Stomach (tissue), 9 donors: ENCODE data around the gene AFAP1. TPM values are rescaled to one million over a fixed set of nuclear protein-coding genes. Genes with fewer than 3 reads are reported as not detected.

ENCODE experiments used
- DNase-seq, 2 donors: peaks; one replicate each; pipeline versions ENCODE4 v3.0.0 to v3.0.0-alpha.2; 2013 to 2019
- H3K27ac ChIP-seq, 5 donors: fragments of 200-600 bp in 4 of 5; sonication (generic) in 4 of 5; one replicate each; pipeline ENCODE4 v1.5.1; 2013 to 2019; ENCODE audit warnings: mild to moderate bottlenecking in 1 of 5, moderate library complexity in 1 of 5
- H3K27me3 ChIP-seq, 3 donors: fragments of 200-600 bp; sonication (generic); one replicate each; pipeline ENCODE4 v1.5.1; 2017 to 2019; ENCODE audit warnings: mixed run types in 1 of 3
- H3K36me3 ChIP-seq, 4 donors: fragments of 200-600 bp; sonication (generic); 1 replicate in 3 of 4; 2 replicates in 1 of 4; pipeline ENCODE4 v1.5.1; 2016 to 2019
- H3K4me1 ChIP-seq, 4 donors: fragments of 200-600 bp; sonication (generic); one replicate each; pipeline ENCODE4 v1.5.1; 2016 to 2019
- H3K4me3 ChIP-seq, 4 donors: fragments of 200-600 bp; sonication (generic) in 3 of 4; one replicate each; pipeline ENCODE4 v1.5.1; 2016 to 2019; ENCODE audit warnings: mild to moderate bottlenecking in 1 of 4
- H3K9me3 ChIP-seq, 4 donors: fragments of 200-600 bp; sonication (generic); one replicate each; pipeline ENCODE4 v1.5.1; 2016 to 2019
- CTCF ChIP-seq, 7 experiments: fragments of 450-650 bp in 4 of 7; fragments of 200-600 bp in 3 of 7; sonication (generic) in 3 of 7; IDR thresholded peaks; one replicate each; pipeline ENCODE4 v1.5.1; 2016 to 2019; ENCODE audit warnings: antibody characterized with exemption in 7 of 7, control low read depth in 2 of 7, mild to moderate bottlenecking in 1 of 7
- EP300 ChIP-seq: sonication (generic); formaldehyde crosslinking; IDR thresholded peaks from one replicate; pipeline ENCODE4 v1.6.1; 2017; ENCODE audit warnings: antibody characterized with exemption
- POLR2A ChIP-seq, 4 donors: fragments of 450-650 bp; IDR thresholded peaks; one replicate each; pipeline ENCODE4 v1.6.1; 2016; ENCODE audit warnings: antibody characterized with exemption in 4 of 4, control low read depth in 2 of 4, mild to moderate bottlenecking in 1 of 4, moderate library complexity in 1 of 4
- POLR2AphosphoS5 ChIP-seq, 3 donors: sonication (generic); formaldehyde crosslinking; IDR thresholded peaks; one replicate each; pipeline ENCODE4 v1.6.1; 2016; ENCODE audit warnings: antibody characterized with exemption in 3 of 3
- WGBS, 5 donors: extraction: QIAGEN DNeasy Blood & Tissue Kit in 3 of 5; methylation state at CpG; one replicate each; pipeline versions ENCODE4 v1.1.5 to v1.1.7; 2013 to 2018; 5-methylcytosine and 5-hydroxymethylcytosine counted together
- intact Hi-C: fragments of 100-400 bp; cut with DNase I; formaldehyde crosslinking; loops from one replicate; pipeline ENCODE4 v1.15.1; 2023; ENCODE audit warnings: low total_unique reads
- polyA plus RNA-seq, 3 donors: library from polyadenylated mRNA; stranded (reverse); fragments of 200-250 nt; gene quantifications; one replicate each; pipeline ENCODE4 v1.2.3, GENCODE V29; 2013
- total RNA-seq, 5 donors: library from RNA; depleted of rRNA; stranded (reverse); fragments of >200 nt; gene quantifications; one replicate each; pipeline versions ENCODE4 v1.1.0 to v1.2.3, GENCODE V29; 2014 to 2016
- donor health status: healthy with polysubstance abuse.
- donor health status: Bipolar disorder and iron deficiency.
- donor health status: healthy.

Gene AFAP1
- total and polyA plus RNA-seq, 8 donors, result 4.1 to 88.9 (median 12.8) TPM

DNA sequence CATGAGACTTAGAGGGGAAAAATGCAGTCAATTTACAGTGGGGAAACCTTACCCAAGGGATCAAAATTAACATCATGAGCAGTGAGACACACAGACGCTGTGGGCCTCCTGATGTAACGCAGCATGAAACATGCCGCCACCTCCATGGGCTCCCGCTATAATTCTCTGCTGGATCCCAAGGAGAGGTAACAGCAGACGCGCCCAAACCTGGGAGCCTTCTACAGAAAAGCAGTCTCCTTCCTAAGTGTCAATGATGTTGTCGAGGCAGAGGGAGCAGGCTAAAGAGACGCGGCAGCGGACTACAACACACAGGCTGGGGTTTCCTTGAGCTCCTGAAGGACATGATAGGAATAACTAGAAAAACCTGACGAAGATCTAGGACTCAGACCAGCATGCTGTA is 142.3 kb downstream of the AFAP1 start:
- DNase-seq, result no peak
- H3K36me3 ChIP-seq, result peaks cover 22 to 68% (median 57%) of the 10 kb centered on the region in 4 donors
- no peaks in the 10 kb centered on the region for H3K4me1 ChIP-seq
- H3K9me3 ChIP-seq, result no peaks in the 10 kb centered on the region
- WGBS, 5 donors, result 90 to 96% (median 95%) methylated on average over 11 of the region's 11 CpGs
- no peaks in the 10 kb centered on the region for H3K27me3 ChIP-seq
- no peak overlapping the region for H3K4me3 ChIP-seq
- intact Hi-C loops, result no loop called here
- no peak overlapping the region for H3K27ac ChIP-seq
- no peak for TF ChIP-seq CTCF (IDR thresholded peaks at IDR 0.05)

- no peak overlapping the region for H3K4me3 ChIP-seq
- H3K27ac ChIP-seq, result no peak overlapping the region
- H3K9me3 ChIP-seq, result no peaks in the 10 kb centered on the region
- peaks cover 26 to 75% (median 63%) of the 10 kb centered on the region in 4 donors for H3K36me3 ChIP-seq
- WGBS, 5 donors, result 89 to 95% (median 92%) methylated on average over 8 of the region's 8 CpGs
- TF ChIP-seq EP300, result no peak
- no peak for TF ChIP-seq POLR2AphosphoS5 (IDR thresholded peaks at IDR 0.05)
- TF ChIP-seq POLR2A (IDR thresholded peaks at IDR 0.05), result no peak
- no peak for TF ChIP-seq CTCF (IDR thresholded peaks at IDR 0.05)
- no peak for DNase-seq
- peaks cover 0 to under 1% (median 0%) of the 10 kb centered on the region in 4 donors for H3K4me1 ChIP-seq
- H3K27me3 ChIP-seq, result no peaks in the 10 kb centered on the region
- intact Hi-C loops, result no loop called here
Measured at GRCh38 chr4:7795983-7796382, 143.7 kb downstream of the AFAP1 start.

- H3K9me3 ChIP-seq, result no peaks in the 10 kb centered on the region
- 77 to 91% (median 87%) methylated on average over 10 of the region's 10 CpGs for WGBS, 5 donors
- H3K36me3 ChIP-seq, result peaks cover 8 to 58% (median 41%) of the 10 kb centered on the region in 4 donors
- no peaks in the 10 kb centered on the region for H3K27me3 ChIP-seq
- intact Hi-C loops, result no loop called here
- TF ChIP-seq EP300, result no peak
- TF ChIP-seq POLR2AphosphoS5 (IDR thresholded peaks at IDR 0.05), result no peak
- TF ChIP-seq POLR2A (IDR thresholded peaks at IDR 0.05), result no peak
- TF ChIP-seq CTCF (IDR thresholded peaks at IDR 0.05), result no peak
- no peak overlapping the region for H3K4me3 ChIP-seq
- H3K27ac ChIP-seq, result no peak overlapping the region
- no peak for DNase-seq
- H3K4me1 ChIP-seq, result peaks cover 0 to 8% (median 0%) of the 10 kb centered on the region in 4 donors
Measured at GRCh38 chr4:7793186-7793585, 146.5 kb downstream of the AFAP1 start.

GRCh38 chr4:7792616-7793015 is 147.0 kb downstream of the AFAP1 start:
- Histone ChIP-seq H3K27me3 (no peaks in the 10 kb centered on the region), H3K9me3 (no peaks in the 10 kb centered on the region), H3K4me3 (no peak overlapping the region), H3K4me1 (peaks cover 0 to 8% (median 0%) of the 10 kb centered on the region in 4 donors), H3K27ac (no peak overlapping the region), H3K36me3 (peaks cover 7 to 58% (median 38%) of the 10 kb centered on the region in 4 donors)
- TF ChIP-seq POLR2A (IDR thresholded peaks at IDR 0.05) (no peak), POLR2AphosphoS5 (IDR thresholded peaks at IDR 0.05) (no peak), EP300 (no peak), CTCF (IDR thresholded peaks at IDR 0.05) (no peak)
- no peak for DNase-seq
- WGBS, 5 donors, result 70 to 84% (median 72%) methylated on average over 8 of the region's 8 CpGs
- intact Hi-C loops, result no loop called here
